Choroid plexus epithelial cell (primary cell): ENCODE measurements around the gene CNNM4.

ENCODE experiments used
- DNase-seq: peaks from one replicate; pipeline ENCODE4 v3.0.0-alpha.2; 2010; ENCODE audit warnings: low read depth
- H3K4me3 ChIP-seq: 2 replicates; pipeline ENCODE4 v1.5.1; 2011; ENCODE audit warnings: low read depth, mild to moderate bottlenecking, control low read depth, low read length, moderate library complexity
- TF ChIP-seq, protein P1 (sequence below): conservative IDR thresholded peaks from 2 replicates; pipeline ENCODE4 v1.5.1; 2011; ENCODE audit warnings: low read depth, mild to moderate bottlenecking, control low read depth, inconsistent platforms, low read length, moderate library complexity

The CNNM4 gene

DNA sequence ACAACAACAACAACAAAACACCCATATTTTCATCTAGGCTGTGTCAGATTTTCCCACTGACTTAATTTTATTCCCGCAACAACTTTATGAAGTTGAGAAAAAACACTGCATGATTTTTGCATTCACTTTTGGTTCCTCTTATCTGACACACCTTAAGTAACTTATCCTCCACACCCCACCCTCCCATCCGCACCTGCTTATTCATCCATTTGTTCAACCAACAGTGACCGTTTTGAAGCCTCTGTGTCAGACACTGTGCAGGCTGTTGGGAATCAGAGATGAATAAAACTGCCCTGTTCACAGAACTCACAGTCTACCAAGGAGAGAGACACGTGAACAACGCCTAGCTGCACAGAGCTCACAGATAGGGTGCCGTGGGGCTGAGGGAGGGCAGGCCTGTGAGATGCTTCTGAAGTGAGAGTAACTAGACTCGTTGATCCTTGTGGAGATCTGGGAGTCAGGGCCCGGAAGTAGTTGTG is 7.4 kb downstream of the CNNM4 start:
- H3K4me3 ChIP-seq = no peak overlapping the region
- DNase-seq = no peak
- TF ChIP-seq, protein P1, sequence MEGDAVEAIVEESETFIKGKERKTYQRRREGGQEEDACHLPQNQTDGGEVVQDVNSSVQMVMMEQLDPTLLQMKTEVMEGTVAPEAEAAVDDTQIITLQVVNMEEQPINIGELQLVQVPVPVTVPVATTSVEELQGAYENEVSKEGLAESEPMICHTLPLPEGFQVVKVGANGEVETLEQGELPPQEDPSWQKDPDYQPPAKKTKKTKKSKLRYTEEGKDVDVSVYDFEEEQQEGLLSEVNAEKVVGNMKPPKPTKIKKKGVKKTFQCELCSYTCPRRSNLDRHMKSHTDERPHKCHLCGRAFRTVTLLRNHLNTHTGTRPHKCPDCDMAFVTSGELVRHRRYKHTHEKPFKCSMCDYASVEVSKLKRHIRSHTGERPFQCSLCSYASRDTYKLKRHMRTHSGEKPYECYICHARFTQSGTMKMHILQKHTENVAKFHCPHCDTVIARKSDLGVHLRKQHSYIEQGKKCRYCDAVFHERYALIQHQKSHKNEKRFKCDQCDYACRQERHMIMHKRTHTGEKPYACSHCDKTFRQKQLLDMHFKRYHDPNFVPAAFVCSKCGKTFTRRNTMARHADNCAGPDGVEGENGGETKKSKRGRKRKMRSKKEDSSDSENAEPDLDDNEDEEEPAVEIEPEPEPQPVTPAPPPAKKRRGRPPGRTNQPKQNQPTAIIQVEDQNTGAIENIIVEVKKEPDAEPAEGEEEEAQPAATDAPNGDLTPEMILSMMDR = no peak

DNA sequence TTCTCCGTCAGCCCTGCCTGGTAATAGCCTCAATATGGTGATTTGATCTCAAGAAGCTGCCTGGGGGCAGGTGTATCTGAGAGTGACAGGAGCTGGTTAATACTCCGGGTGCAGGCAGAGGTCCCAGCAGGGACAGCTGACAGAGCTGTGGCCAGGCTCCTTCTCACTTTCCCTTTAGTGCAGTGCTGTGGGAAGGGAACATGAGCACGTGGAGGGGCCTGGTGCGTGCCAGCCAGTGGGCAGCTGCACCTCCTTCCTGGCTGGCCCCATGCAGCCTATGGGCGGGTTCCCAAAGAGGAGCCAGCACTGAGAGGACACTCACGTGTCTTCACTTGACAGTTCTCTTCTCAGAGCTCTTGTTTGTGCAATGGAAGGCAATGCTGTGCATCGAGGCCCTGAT is 9.1 kb downstream of the CNNM4 start:
- H3K4me3 ChIP-seq = no peak overlapping the region
- TF ChIP-seq, protein P1 = no peak
- no peak for DNase-seq

DNA sequence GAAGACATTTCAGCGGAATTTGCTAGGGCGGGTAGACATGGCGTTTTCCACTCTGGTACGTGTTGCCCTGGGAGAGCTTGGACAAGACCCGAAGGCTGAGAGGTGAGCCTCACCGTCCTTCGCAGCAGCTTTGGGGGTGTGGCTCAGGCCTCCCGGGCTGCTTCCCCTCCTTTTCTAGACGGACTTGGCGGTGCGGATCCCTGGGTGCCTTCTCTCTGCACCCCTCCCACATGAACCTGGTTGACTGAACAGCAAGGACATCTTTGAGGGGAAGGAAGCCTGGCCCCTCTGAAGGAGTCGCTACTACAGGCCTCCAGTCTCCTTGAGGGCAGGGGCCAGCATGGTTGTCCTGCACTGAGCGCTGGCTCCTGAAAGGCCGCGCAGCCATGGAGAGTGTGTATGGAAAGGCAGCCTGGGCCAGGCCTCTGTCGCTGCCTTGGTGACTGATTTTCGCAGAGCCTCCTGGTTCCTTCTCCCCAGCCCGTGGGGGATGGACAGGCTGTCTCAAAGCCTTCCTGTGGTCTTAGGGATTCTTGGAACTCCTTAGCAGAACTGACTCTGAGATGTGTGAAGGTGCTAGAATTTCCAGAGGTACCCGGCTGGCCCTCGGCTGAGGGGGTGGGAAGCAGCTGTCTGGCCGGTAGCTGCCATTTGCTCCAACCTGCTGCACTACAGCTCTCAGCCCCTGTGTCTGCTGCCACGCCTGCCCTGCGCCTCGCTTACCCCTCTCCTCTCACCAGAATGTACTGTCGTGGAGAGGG is 9.9 kb downstream of the CNNM4 start:
- no peak overlapping the region for H3K4me3 ChIP-seq
- TF ChIP-seq, protein P1 = no peak
- DNase-seq = no peak

DNA sequence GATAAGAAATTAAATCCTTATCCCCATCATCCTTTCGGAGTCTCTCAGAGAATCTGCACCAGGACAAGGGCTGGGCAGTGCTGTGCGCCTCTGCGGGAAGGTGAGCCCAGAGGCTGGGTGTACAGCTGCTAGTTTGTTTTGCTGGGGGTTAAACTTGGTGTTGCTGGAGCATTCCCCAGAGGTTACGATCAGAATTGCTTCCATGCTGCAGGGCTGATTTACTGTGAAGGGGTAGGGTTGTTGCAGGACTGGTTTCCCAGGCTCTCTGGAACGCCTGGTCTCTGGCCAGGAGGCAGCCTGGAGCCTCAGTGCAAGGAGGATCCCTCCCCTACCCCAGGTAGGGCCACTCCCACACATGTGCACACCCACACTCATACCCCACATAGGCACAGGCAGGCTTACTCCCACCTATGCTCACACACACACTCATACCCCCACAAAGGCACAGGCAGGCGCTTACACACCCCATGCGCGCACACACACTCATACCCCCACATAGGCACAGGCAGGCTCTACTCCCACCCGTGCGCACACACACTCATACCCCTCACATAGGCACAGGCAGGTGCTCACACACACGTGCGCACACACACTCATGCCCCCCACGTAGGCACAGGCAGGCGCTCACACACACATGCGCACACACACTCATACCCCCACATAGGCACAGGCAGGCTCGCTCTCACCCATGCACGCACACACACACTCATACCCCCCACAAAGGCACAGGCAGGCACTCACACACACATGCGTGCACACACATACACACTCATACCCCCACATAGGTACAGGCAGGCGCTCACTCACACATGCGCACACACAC is 11.3 kb downstream of the CNNM4 start:
- no peak for DNase-seq
- TF ChIP-seq, protein P1 = no peak
- H3K4me3 ChIP-seq = no peak overlapping the region

DNA sequence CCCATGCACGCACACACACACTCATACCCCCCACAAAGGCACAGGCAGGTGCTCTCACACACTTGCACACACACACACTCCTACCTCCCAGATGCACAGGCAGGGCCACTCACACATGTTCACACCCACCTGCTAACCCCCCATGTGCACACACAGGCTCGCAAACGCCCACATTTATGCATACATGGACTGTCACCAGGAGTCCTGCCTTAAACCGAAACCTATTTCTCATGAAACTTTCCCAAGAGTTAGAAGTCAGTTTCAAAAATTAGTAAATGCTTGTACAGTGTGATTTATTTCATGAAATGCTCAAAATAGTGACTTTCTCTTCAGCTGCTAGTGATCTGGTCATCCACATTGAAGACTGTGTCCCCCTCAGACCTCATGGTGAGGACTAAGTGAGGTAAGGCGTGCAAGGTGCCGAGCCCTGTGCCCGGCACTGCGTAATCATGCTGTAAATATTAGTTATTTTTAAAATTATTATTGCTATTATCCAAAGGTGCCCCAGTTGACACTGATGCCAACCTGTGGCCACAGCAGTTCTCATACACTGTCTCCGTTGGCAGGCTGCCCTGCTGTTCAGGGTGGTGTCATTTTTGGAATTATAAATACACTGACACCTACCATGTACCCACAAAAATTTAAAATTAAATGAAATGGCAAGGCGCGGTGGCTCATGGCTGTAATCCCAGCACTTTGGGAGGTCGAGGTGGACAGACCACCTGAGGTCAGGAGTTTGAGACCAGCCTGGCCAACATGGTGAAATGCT is 12.4 kb downstream of the CNNM4 start:
- H3K4me3 ChIP-seq = no peak overlapping the region
- TF ChIP-seq, protein P1 = no peak
- DNase-seq = no peak

DNA sequence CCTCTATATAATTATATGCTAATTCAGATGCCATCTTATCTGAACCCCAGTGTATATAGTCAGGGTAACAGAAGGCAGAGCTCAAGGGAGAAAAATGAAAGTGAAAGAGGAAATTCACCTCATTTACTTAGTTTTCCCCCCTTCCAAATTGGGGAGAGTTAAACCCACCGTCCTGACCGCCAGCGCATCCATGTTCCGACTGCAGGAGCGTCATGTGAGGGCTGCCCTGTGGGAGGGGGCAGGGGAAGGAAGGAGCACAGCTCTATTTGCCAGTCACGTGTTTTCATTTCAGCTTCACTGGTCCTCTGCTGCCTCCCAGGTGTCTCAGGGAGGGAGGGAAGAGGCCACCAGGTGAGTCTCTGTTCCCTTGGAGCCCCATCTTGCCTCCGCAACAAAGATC is 13.2 kb downstream of the CNNM4 start:
- TF ChIP-seq, protein P1 = no peak
- DNase-seq = no peak
- H3K4me3 ChIP-seq = no peak overlapping the region
